DND-41 (cell line): ENCODE measurements around the gene FBXL15.

Experiments used
- ATAC-seq: fragments of 200-7000 bp; cut with Tn5 transposase; 3 replicates; pipeline ENCODE4 v1.9.1; 2021; ENCODE audit warnings: low read depth; ENCODE audit not compliant: insufficient read depth
- DNase-seq: peaks from one replicate; pipeline ENCODE4 v3.0.0-alpha.2; 2020
- H2AFZ ChIP-seq: 2 replicates; pipeline ENCODE4 v1.6.0; 2012; ENCODE audit warnings: low read depth, low read length
- H3K27ac ChIP-seq: 2 replicates; pipeline ENCODE4 v1.5.1; 2012; ENCODE audit warnings: low read length, inconsistent platforms
- H3K27me3 ChIP-seq: fragments of 200-600 bp; sonication (generic); 2 replicates; pipeline ENCODE4 v1.6.0; 2012; ENCODE audit warnings: low read length, mild to moderate bottlenecking, inconsistent platforms; ENCODE audit not compliant: insufficient read depth, poor library complexity
- H3K36me3 ChIP-seq: 2 replicates; pipeline ENCODE4 v1.5.1; 2012; ENCODE audit warnings: low read length, inconsistent platforms; ENCODE audit not compliant: insufficient read depth
- H3K4me1 ChIP-seq: 2 replicates; pipeline ENCODE4 v1.5.1; 2012; ENCODE audit warnings: mild to moderate bottlenecking, low read length; ENCODE audit not compliant: insufficient read depth
- H3K4me2 ChIP-seq: 2 replicates; pipeline ENCODE4 v1.6.0; 2012; ENCODE audit warnings: mild to moderate bottlenecking, moderate library complexity, low read length, inconsistent platforms; ENCODE audit not compliant: insufficient read depth
- H3K4me3 ChIP-seq, 2 experiments: fragments of 200-600 bp in 1 of 2; shearing (Covaris generic) in 1 of 2; 2 replicates each; pipeline ENCODE4 v1.5.1; 2012 to 2016; ENCODE audit warnings: inconsistent platforms in 2 of 2, low read length in 2 of 2, mild to moderate bottlenecking in 2 of 2, low read depth in 1 of 2, moderate library complexity in 1 of 2
- H3K79me2 ChIP-seq: 2 replicates; pipeline ENCODE4 v1.6.0; 2012; ENCODE audit warnings: low read length, inconsistent platforms; ENCODE audit not compliant: insufficient read depth
- H3K9ac ChIP-seq: 2 replicates; pipeline ENCODE4 v1.6.0; 2012; ENCODE audit warnings: low read depth, mild to moderate bottlenecking, inconsistent platforms, low read length, moderate library complexity
- H3K9me3 ChIP-seq: 2 replicates; pipeline ENCODE4 v1.5.1; 2012; ENCODE audit warnings: low read length, moderate library complexity, mild to moderate bottlenecking, inconsistent platforms; ENCODE audit not compliant: insufficient read depth, severe bottlenecking
- H4K20me1 ChIP-seq: 2 replicates; pipeline ENCODE4 v1.6.0; 2012; ENCODE audit warnings: low read length; ENCODE audit not compliant: insufficient read depth
- EZH2 ChIP-seq: IDR thresholded peaks from 3 replicates; pipeline ENCODE4 v1.6.1; 2012; ENCODE audit warnings: borderline replicate concordance, low read depth, mild to moderate bottlenecking, moderate library complexity, low read length, inconsistent platforms; ENCODE audit not compliant: severe bottlenecking
- TF ChIP-seq, protein P1 (sequence below): IDR thresholded peaks from 2 replicates; pipeline ENCODE4 v1.5.1; 2012; ENCODE audit warnings: borderline replicate concordance, low read length, moderate library complexity, mild to moderate bottlenecking; ENCODE audit not compliant: poor library complexity, severe bottlenecking; ENCODE audit errors: extremely low read depth

Gene FBXL15

GRCh38 chr10:102398172-102399020 is 22.2 kb upstream of the FBXL15 start:
- ATAC-seq = no peak
- Histone ChIP-seq H3K9ac (peak overlapping the region; percentile 74), H3K4me2 (peak overlapping the region; percentile 78), H3K4me3 (peak overlapping the region; percentile 57 to 74; a peak in 3 of 4 replicates), H3K79me2 (0 out of 2 replicates have a peak, but pooled peaks cover 2% of the 10 kb centered on the region), H3K27ac (no peak overlapping the region), H4K20me1 (0 out of 2 replicates have a peak, but pooled peaks cover 8% of the 10 kb centered on the region), H3K9me3 (no peaks in the 10 kb centered on the region), H3K27me3 (no peaks in the 10 kb centered on the region), H2AFZ (no peak overlapping the region), H3K36me3 (no peaks in the 10 kb centered on the region), H3K4me1 (peaks cover 51% of the 10 kb centered on the region)
- TF ChIP-seq, protein P1, sequence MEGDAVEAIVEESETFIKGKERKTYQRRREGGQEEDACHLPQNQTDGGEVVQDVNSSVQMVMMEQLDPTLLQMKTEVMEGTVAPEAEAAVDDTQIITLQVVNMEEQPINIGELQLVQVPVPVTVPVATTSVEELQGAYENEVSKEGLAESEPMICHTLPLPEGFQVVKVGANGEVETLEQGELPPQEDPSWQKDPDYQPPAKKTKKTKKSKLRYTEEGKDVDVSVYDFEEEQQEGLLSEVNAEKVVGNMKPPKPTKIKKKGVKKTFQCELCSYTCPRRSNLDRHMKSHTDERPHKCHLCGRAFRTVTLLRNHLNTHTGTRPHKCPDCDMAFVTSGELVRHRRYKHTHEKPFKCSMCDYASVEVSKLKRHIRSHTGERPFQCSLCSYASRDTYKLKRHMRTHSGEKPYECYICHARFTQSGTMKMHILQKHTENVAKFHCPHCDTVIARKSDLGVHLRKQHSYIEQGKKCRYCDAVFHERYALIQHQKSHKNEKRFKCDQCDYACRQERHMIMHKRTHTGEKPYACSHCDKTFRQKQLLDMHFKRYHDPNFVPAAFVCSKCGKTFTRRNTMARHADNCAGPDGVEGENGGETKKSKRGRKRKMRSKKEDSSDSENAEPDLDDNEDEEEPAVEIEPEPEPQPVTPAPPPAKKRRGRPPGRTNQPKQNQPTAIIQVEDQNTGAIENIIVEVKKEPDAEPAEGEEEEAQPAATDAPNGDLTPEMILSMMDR = no peak
- TF ChIP-seq EZH2 = no peak
- no peak for DNase-seq

DNA sequence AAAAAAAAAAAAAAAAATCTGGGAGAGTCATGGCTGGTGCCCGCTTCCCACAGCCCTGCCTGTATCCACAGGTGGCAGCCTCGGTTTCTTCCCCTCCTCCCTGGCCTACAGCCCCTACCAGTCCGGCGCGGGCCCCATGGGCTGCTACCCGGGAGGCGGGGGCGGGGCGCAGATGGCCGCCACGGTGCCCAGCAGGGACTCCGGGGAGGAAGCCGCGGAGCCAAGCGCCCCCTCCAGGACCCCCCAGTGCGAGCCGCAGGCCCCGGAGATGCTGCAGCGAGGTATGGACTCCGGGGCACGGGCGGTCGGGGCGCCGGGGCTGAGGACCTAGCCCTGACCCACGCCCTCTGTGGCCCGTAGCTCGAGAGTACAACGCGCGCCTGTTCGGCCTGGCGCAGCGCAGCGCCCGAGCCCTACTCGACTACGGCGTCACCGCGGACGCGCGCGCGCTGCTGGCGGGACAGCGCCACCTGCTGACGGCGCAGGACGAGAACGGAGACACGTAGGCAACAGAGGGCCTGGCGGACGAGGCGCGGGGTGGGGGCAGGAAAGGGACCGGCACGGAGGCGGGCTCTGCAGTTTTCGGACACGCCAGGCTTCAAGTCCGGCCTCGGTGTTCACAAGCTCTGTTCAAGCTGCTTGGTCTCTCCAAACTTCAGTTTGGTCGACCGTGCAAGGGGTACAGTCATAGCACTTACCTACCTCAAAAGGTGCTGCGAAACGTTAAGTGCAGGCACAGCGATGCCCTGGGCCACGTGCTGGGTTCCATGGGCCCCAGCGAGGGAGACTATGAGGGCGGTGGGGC is 21.2 kb upstream of the FBXL15 start:
- no peaks in the 10 kb centered on the region for H3K9me3 ChIP-seq
- H3K4me2 ChIP-seq = peak overlapping the region; percentile 78
- H3K36me3 ChIP-seq = no peaks in the 10 kb centered on the region
- H4K20me1 ChIP-seq = 0 out of 2 replicates have a peak, but pooled peaks cover 8% of the 10 kb centered on the region
- peak overlapping the region; percentile 66 for H3K27ac ChIP-seq
- peak overlapping the region; percentile 57 to 74; a peak in 3 of 4 replicates for H3K4me3 ChIP-seq
- TF ChIP-seq, protein P1 = peak; percentile 97
- no peak for TF ChIP-seq EZH2
- peaks cover 43% of the 10 kb centered on the region for H3K4me1 ChIP-seq
- no peaks in the 10 kb centered on the region for H3K27me3 ChIP-seq
- ATAC-seq (peak; percentile 82), DNase-seq (peak; percentile 90)
- peak overlapping the region; percentile 74 for H3K9ac ChIP-seq
- peak overlapping the region; percentile 79 for H2AFZ ChIP-seq
- H3K79me2 ChIP-seq = 0 out of 2 replicates have a peak, but pooled peaks cover 2% of the 10 kb centered on the region

DNA sequence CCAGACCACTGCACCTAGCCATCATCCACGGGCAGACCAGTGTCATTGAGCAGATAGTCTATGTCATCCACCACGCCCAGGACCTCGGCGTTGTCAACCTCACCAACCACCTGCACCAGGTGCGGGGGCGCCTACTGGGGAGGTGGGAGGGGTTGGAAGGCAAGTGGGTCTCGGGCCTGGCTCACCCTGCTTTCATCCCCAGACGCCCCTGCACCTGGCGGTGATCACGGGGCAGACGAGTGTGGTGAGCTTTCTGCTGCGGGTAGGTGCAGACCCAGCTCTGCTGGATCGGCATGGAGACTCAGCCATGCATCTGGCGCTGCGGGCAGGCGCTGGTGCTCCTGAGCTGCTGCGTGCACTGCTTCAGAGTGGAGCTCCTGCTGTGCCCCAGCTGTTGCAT is 20.6 kb upstream of the FBXL15 start:
- peak overlapping the region; percentile 66; the same call in 1 of the 2 replicates for H3K27ac ChIP-seq
- H3K36me3 ChIP-seq = no peaks in the 10 kb centered on the region

More for the DNA sequence above, 20.6 kb upstream of the FBXL15 start:
- TF ChIP-seq, protein P1 = no peak
- TF ChIP-seq EZH2 = no peak
- Histone ChIP-seq H3K79me2 (0 out of 2 replicates have a peak, but pooled peaks cover 2% of the 10 kb centered on the region), H3K4me2 (peak overlapping the region; percentile 78), H3K4me1 (peaks cover 36% of the 10 kb centered on the region), H3K9ac (peak overlapping the region; percentile 74), H3K4me3 (peak overlapping the region in 1 of 2 experiments; percentile 74; a peak in 2 of 4 replicates), H3K27me3 (no peaks in the 10 kb centered on the region), H4K20me1 (0 out of 2 replicates have a peak, but pooled peaks cover 3% of the 10 kb centered on the region), H2AFZ (peak overlapping the region; percentile 79), H3K9me3 (no peaks in the 10 kb centered on the region)
- ATAC-seq = no peak
- DNase-seq = no peak
